HEK293 (cell line): ENCODE results near the gene C16orf74.

Source experiments
- GLI4 ChIP-seq: fragments of 450-650 bp; formaldehyde crosslinking; IDR thresholded peaks from 2 replicates; pipeline ENCODE4 v1.5.1; 2016; ENCODE audit warnings: missing biosample characterization, missing genetic modification characterization
- IKZF3 ChIP-seq: fragments of 450-650 bp; IDR thresholded peaks from 2 replicates; pipeline ENCODE4 v1.5.0; 2018; ENCODE audit warnings: missing biosample characterization, mild to moderate bottlenecking, missing genetic modification characterization, moderate library complexity
- PATZ1 ChIP-seq: fragments of 450-650 bp; formaldehyde crosslinking; IDR thresholded peaks from 2 replicates; pipeline ENCODE4 v1.5.1; 2016; ENCODE audit warnings: missing biosample characterization, missing genetic modification characterization
- ZNF221 ChIP-seq: fragments of 450-650 bp; formaldehyde crosslinking; IDR thresholded peaks from 2 replicates; pipeline ENCODE4 v1.5.1; 2017; ENCODE audit warnings: missing biosample characterization, missing genetic modification characterization, borderline replicate concordance
- ZNF350 ChIP-seq: fragments of 450-650 bp; formaldehyde crosslinking; IDR thresholded peaks from 2 replicates; pipeline ENCODE4 v1.5.0; 2017; ENCODE audit warnings: missing biosample characterization, mild to moderate bottlenecking, missing genetic modification characterization
- ZNF362 ChIP-seq: fragments of 450-650 bp; formaldehyde crosslinking; IDR thresholded peaks from 2 replicates; pipeline ENCODE4 v1.5.1; 2016; ENCODE audit warnings: missing biosample characterization, missing genetic modification characterization
- ZNF426 ChIP-seq: fragments of 450-650 bp; formaldehyde crosslinking; IDR thresholded peaks from 2 replicates; pipeline ENCODE4 v1.5.1; 2017; ENCODE audit warnings: missing biosample characterization, missing genetic modification characterization, mild to moderate bottlenecking, inconsistent platforms, moderate library complexity
- ZNF510 ChIP-seq: fragments of 450-650 bp; formaldehyde crosslinking; IDR thresholded peaks from 2 replicates; pipeline ENCODE4 v1.5.1; 2018; ENCODE audit warnings: mild to moderate bottlenecking, missing genetic modification characterization, missing biosample characterization; ENCODE audit not compliant: insufficient replicate concordance
- ZNF571 ChIP-seq: fragments of 450-650 bp; formaldehyde crosslinking; IDR thresholded peaks from 2 replicates; pipeline ENCODE4 v1.5.0; 2017; ENCODE audit warnings: missing biosample characterization, missing genetic modification characterization
- ZNF585B ChIP-seq: fragments of 450-650 bp; formaldehyde crosslinking; IDR thresholded peaks from 2 replicates; pipeline ENCODE4 v1.5.1; 2016; ENCODE audit warnings: missing biosample characterization, missing genetic modification characterization
- TF ChIP-seq, protein P1 (sequence below): fragments of 450-650 bp; formaldehyde crosslinking; IDR thresholded peaks from 2 replicates; pipeline ENCODE4 v1.5.1; 2016; ENCODE audit warnings: missing biosample characterization, missing genetic modification characterization, low read depth
- TF ChIP-seq, protein P2 (sequence below): fragments of 450-650 bp; formaldehyde crosslinking; IDR thresholded peaks from 2 replicates; pipeline ENCODE4 v1.5.1; 2016; ENCODE audit warnings: missing biosample characterization, missing genetic modification characterization
- TF ChIP-seq, protein P3 (sequence below): fragments of 450-650 bp; IDR thresholded peaks from 2 replicates; pipeline ENCODE4 v1.5.1; 2018; ENCODE audit warnings: missing biosample characterization, missing genetic modification characterization
- TF ChIP-seq, protein P4 (sequence below): fragments of 450-650 bp; formaldehyde crosslinking; conservative IDR thresholded peaks from 2 replicates; pipeline ENCODE4 v1.5.1; 2016; ENCODE audit warnings: low read depth, missing biosample characterization, missing genetic modification characterization

GRCh38 chr16:85773044-85773443 is 22.1 kb upstream of the C16orf74 start:
- TF ChIP-seq, protein P1, sequence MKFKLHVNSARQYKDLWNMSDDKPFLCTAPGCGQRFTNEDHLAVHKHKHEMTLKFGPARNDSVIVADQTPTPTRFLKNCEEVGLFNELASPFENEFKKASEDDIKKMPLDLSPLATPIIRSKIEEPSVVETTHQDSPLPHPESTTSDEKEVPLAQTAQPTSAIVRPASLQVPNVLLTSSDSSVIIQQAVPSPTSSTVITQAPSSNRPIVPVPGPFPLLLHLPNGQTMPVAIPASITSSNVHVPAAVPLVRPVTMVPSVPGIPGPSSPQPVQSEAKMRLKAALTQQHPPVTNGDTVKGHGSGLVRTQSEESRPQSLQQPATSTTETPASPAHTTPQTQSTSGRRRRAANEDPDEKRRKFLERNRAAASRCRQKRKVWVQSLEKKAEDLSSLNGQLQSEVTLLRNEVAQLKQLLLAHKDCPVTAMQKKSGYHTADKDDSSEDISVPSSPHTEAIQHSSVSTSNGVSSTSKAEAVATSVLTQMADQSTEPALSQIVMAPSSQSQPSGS: no peak
- TF ChIP-seq, protein P2, sequence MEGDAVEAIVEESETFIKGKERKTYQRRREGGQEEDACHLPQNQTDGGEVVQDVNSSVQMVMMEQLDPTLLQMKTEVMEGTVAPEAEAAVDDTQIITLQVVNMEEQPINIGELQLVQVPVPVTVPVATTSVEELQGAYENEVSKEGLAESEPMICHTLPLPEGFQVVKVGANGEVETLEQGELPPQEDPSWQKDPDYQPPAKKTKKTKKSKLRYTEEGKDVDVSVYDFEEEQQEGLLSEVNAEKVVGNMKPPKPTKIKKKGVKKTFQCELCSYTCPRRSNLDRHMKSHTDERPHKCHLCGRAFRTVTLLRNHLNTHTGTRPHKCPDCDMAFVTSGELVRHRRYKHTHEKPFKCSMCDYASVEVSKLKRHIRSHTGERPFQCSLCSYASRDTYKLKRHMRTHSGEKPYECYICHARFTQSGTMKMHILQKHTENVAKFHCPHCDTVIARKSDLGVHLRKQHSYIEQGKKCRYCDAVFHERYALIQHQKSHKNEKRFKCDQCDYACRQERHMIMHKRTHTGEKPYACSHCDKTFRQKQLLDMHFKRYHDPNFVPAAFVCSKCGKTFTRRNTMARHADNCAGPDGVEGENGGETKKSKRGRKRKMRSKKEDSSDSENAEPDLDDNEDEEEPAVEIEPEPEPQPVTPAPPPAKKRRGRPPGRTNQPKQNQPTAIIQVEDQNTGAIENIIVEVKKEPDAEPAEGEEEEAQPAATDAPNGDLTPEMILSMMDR: no peak
- no peak for TF ChIP-seq PATZ1 (tag by site-specific recombination)
- TF ChIP-seq ZNF221 (tag by site-specific recombination): no peak
- no peak for TF ChIP-seq ZNF426
- no peak for TF ChIP-seq ZNF362 (tag by site-specific recombination)
- TF ChIP-seq ZNF510: no peak
- TF ChIP-seq ZNF585B (tag by site-specific recombination): no peak
- TF ChIP-seq, protein P3, sequence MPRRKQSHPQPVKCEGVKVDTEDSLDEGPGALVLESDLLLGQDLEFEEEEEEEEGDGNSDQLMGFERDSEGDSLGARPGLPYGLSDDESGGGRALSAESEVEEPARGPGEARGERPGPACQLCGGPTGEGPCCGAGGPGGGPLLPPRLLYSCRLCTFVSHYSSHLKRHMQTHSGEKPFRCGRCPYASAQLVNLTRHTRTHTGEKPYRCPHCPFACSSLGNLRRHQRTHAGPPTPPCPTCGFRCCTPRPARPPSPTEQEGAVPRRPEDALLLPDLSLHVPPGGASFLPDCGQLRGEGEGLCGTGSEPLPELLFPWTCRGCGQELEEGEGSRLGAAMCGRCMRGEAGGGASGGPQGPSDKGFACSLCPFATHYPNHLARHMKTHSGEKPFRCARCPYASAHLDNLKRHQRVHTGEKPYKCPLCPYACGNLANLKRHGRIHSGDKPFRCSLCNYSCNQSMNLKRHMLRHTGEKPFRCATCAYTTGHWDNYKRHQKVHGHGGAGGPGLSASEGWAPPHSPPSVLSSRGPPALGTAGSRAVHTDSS (tag by site-specific recombination): no peak
- TF ChIP-seq GLI4 (tag by site-specific recombination): no peak
- no peak for TF ChIP-seq ZNF571 (tag by site-specific recombination)
- TF ChIP-seq, protein P4, sequence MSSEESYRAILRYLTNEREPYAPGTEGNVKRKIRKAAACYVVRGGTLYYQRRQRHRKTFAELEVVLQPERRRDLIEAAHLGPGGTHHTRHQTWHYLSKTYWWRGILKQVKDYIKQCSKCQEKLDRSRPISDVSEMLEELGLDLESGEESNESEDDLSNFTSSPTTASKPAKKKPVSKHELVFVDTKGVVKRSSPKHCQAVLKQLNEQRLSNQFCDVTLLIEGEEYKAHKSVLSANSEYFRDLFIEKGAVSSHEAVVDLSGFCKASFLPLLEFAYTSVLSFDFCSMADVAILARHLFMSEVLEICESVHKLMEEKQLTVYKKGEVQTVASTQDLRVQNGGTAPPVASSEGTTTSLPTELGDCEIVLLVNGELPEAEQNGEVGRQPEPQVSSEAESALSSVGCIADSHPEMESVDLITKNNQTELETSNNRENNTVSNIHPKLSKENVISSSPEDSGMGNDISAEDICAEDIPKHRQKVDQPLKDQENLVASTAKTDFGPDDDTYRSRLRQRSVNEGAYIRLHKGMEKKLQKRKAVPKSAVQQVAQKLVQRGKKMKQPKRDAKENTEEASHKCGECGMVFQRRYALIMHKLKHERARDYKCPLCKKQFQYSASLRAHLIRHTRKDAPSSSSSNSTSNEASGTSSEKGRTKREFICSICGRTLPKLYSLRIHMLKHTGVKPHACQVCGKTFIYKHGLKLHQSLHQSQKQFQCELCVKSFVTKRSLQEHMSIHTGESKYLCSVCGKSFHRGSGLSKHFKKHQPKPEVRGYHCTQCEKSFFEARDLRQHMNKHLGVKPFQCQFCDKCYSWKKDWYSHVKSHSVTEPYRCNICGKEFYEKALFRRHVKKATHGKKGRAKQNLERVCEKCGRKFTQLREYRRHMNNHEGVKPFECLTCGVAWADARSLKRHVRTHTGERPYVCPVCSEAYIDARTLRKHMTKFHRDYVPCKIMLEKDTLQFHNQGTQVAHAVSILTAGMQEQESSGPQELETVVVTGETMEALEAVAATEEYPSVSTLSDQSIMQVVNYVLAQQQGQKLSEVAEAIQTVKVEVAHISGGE (tag by site-specific recombination): no peak
- no peak for TF ChIP-seq IKZF3 (tag by site-specific recombination)
- TF ChIP-seq ZNF350 (tag by site-specific recombination): no peak
